Activated T-cell treated with anti-CD3 and anti-CD28 coated beads, Interleukin-2, amount 50 U/mL, for 4 hours (primary cell): ENCODE results near the gene RANBP10. TPM values are rescaled to one million over a fixed set of nuclear protein-coding genes. Genes with fewer than 3 reads are reported as not detected.

Experiments
- total RNA-seq, 3 donors: library from RNA; stranded (reverse); gene quantifications; one replicate each; pipeline ENCODE4 v1.2.1, GENCODE V29; 2021

Gene RANBP10
- total RNA-seq, 3 donors from 2014 or later: 17.2 to 17.9 (median 17.8) TPM

Other genes with a start within 250 kb of the RANBP10 start
- gene CTCF, start 244.0 kb downstream of the RANBP10 start, total RNA-seq: 10 to 100 TPM; 53.7 to 59.3 (median 54.0) TPM
- 100 to 1,000 TPM; 204 to 221 (median 207) TPM for gene CARMIL2, start 161.4 kb downstream of the RANBP10 start, total RNA-seq
- 10 to 100 TPM; 87.5 to 89.7 (median 89.4) TPM for gene ACD, start 146.3 kb downstream of the RANBP10 start, total RNA-seq
- gene PARD6A, start 145.6 kb downstream of the RANBP10 start, total RNA-seq: 10 to 100 TPM; 12.0 to 12.5 (median 12.5) TPM
- gene ENKD1, start 139.8 kb downstream of the RANBP10 start, total RNA-seq: 10 to 100 TPM; 13.9 to 16.7 (median 14.1) TPM
- under 1 TPM; 0.35 to 0.63 (median 0.46) TPM for gene C16orf86, start 139.7 kb downstream of the RANBP10 start, total RNA-seq
- gene GFOD2, start 87.2 kb downstream of the RANBP10 start, total RNA-seq: 10 to 100 TPM; 17.3 to 22.0 (median 20.2) TPM
- gene TSNAXIP1, start 329 bp upstream of the RANBP10 start, total RNA-seq: 1 to 10 TPM in 2 of 3 donors, under 1 TPM in 1; 0.79 to 1.4 (median 1.3) TPM
- 10 to 100 TPM; 42.1 to 51.4 (median 43.1) TPM for gene THAP11, start 35.8 kb upstream of the RANBP10 start, total RNA-seq
- 100 to 1,000 TPM; 170 to 182 (median 182) TPM for gene NUTF2, start 40.4 kb upstream of the RANBP10 start, total RNA-seq
- 10 to 100 TPM; 40.4 to 52.0 (median 46.3) TPM for gene CENPT, start 41.1 kb upstream of the RANBP10 start, total RNA-seq
- gene EDC4, start 66.5 kb upstream of the RANBP10 start, total RNA-seq: 100 to 1,000 TPM; 114 to 124 (median 120) TPM
- gene NRN1L, start 78.3 kb upstream of the RANBP10 start, total RNA-seq: not detected
- gene PSKH1, start 86.7 kb upstream of the RANBP10 start, total RNA-seq: 10 to 100 TPM; 10.4 to 14.6 (median 10.9) TPM
- 10 to 100 TPM in 1 of 3 donors, 1 to 10 TPM in 2; 7.8 to 10.4 (median 8.8) TPM for gene CTRL, start 125.3 kb upstream of the RANBP10 start, total RNA-seq
- gene PSMB10, start 130.3 kb upstream of the RANBP10 start, total RNA-seq: 100 to 1,000 TPM; 223 to 262 (median 249) TPM
- 1 to 10 TPM; 8.0 to 9.1 (median 8.1) TPM for gene LCAT, start 137.6 kb upstream of the RANBP10 start, total RNA-seq
- gene SLC12A4, start 162.1 kb upstream of the RANBP10 start, total RNA-seq: 10 to 100 TPM; 18.5 to 20.5 (median 19.6) TPM
- gene DPEP3, start 173.9 kb upstream of the RANBP10 start, total RNA-seq: under 1 TPM in 2 of 3 donors, not detected in 1; 0.11 to 0.33 TPM
- under 1 TPM; 0.47 to 0.81 (median 0.71) TPM for gene DPEP2, start 192.9 kb upstream of the RANBP10 start, total RNA-seq
- not detected for gene DPEP2NB, start 209.4 kb upstream of the RANBP10 start, total RNA-seq
- 10 to 100 TPM; 34.9 to 40.3 (median 39.1) TPM for gene DDX28, start 216.7 kb upstream of the RANBP10 start, total RNA-seq
- gene DUS2, start 216.7 kb upstream of the RANBP10 start, total RNA-seq: 10 to 100 TPM; 35.9 to 37.4 (median 37.1) TPM